IMR-90 (cell line): ENCODE results near the gene INF2. TPM values are rescaled to one million over a fixed set of nuclear protein-coding genes. Genes with fewer than 3 reads are reported as not detected.

Source experiments
- ATAC-seq: fragments of 200-7000 bp; cut with Tn5 transposase; 2 replicates; pipeline ENCODE4 v1.9.1; 2020; ENCODE audit warnings: low read depth, mild to moderate bottlenecking, moderate library complexity
- BruUV-seq: library from RNA; stranded (reverse); fragments of 400-500 nt; replicated peaks from 2 replicates; lab custom pipeline; 2021; lab: Mats Ljungman, UMichigan
- CTCF ChIA-PET: fragments of 300-600 bp; formaldehyde crosslinking; extraction: SDS; loops from one replicate; lab custom pipeline; 2021; ENCODE audit warnings: antibody characterized with exemption; lab: Yijun Ruan, JAX
- POLR2A ChIA-PET: fragments of 300-600 bp; sonication (Branson Sonifier 250); formaldehyde crosslinking; loops from one replicate; lab custom pipeline; 2022; ENCODE audit warnings: antibody characterized with exemption; ENCODE audit not compliant: unreplicated experiment; lab: Charles Lee
- DNase-seq: peaks from one replicate; pipeline ENCODE4 v3.0.0; 2013
- H2AFZ ChIP-seq: replicated peaks from 2 replicates; pipeline ENCODE3; 2013; ENCODE audit warnings: low read length, mild to moderate bottlenecking; ENCODE audit not compliant: poor library complexity
- H2AK5ac ChIP-seq: 2 replicates; pipeline ENCODE4 v1.6.1; 2013; ENCODE audit warnings: low read depth, low read length, inconsistent platforms
- H2AK9ac ChIP-seq: replicated peaks from 2 replicates; pipeline ENCODE3; 2013; ENCODE audit warnings: mild to moderate bottlenecking, low read depth, low read length, moderate library complexity; ENCODE audit not compliant: poor library complexity
- H2BK120ac ChIP-seq: 2 replicates; pipeline ENCODE4 v1.6.1; 2013; ENCODE audit warnings: low read depth, low read length, inconsistent platforms
- H2BK15ac ChIP-seq: 3 replicates; pipeline ENCODE4 v1.6.1; 2013; ENCODE audit warnings: low read depth, low read length, inconsistent platforms
- H2BK20ac ChIP-seq: 2 replicates; pipeline ENCODE4 v1.6.1; 2013; ENCODE audit warnings: low read depth, mild to moderate bottlenecking, inconsistent platforms, low read length, moderate library complexity
- H2BK5ac ChIP-seq: 2 replicates; pipeline ENCODE4 v1.6.1; 2013; ENCODE audit warnings: mild to moderate bottlenecking, low read depth, low read length, inconsistent platforms; ENCODE audit not compliant: poor library complexity, severe bottlenecking
- H3K14ac ChIP-seq: replicated peaks from 2 replicates; pipeline ENCODE4 v1.6.1; 2013; ENCODE audit warnings: low read depth, low read length, inconsistent platforms
- H3K18ac ChIP-seq: 2 replicates; pipeline ENCODE4 v1.6.1; 2013; ENCODE audit warnings: low read depth, low read length, control low read depth
- H3K23ac ChIP-seq: 2 replicates; pipeline ENCODE4 v1.6.1; 2013; ENCODE audit warnings: low read depth, low read length, inconsistent platforms
- H3K27ac ChIP-seq: 2 replicates; pipeline ENCODE4 v1.5.1; 2013; ENCODE audit warnings: mild to moderate bottlenecking, control low read depth, low read length; ENCODE audit not compliant: insufficient read depth
- H3K27me3 ChIP-seq: 2 replicates; pipeline ENCODE4 v1.6.1; 2013; ENCODE audit warnings: low read length; ENCODE audit not compliant: control insufficient read depth, insufficient read depth
- H3K36me3 ChIP-seq: 2 replicates; pipeline ENCODE4 v1.6.1; 2013; ENCODE audit warnings: low read length, mixed read lengths; ENCODE audit not compliant: control insufficient read depth, insufficient read depth
- H3K4ac ChIP-seq: 2 replicates; pipeline ENCODE4 v1.6.1; 2013; ENCODE audit warnings: low read depth, low read length, inconsistent platforms
- H3K4me1 ChIP-seq: 2 replicates; pipeline ENCODE4 v1.6.1; 2013; ENCODE audit warnings: low read length, mixed read lengths; ENCODE audit not compliant: control insufficient read depth, insufficient read depth
- H3K4me2 ChIP-seq: 2 replicates; pipeline ENCODE4 v1.6.1; 2013; ENCODE audit warnings: low read depth, mild to moderate bottlenecking, control low read depth, low read length, moderate library complexity
- H3K4me3 ChIP-seq: 2 replicates; pipeline ENCODE4 v1.5.1; 2013; ENCODE audit warnings: low read depth, mild to moderate bottlenecking, control low read depth, low read length, moderate library complexity; ENCODE audit not compliant: insufficient read depth
- H3K56ac ChIP-seq: 2 replicates; pipeline ENCODE4 v1.6.1; 2013; ENCODE audit warnings: low read length, inconsistent platforms; ENCODE audit not compliant: insufficient read depth; ENCODE audit errors: extremely low read depth
- H3K79me1 ChIP-seq, 2 experiments: 2 replicates each; pipeline ENCODE4 v1.6.1; 2013; ENCODE audit warnings: low read length in 2 of 2, inconsistent platforms in 1 of 2, low read depth in 1 of 2
- H3K9ac ChIP-seq: 2 replicates; pipeline ENCODE4 v1.6.1; 2013; ENCODE audit warnings: low read depth, low read length, control low read depth
- H3K9me1 ChIP-seq: 2 replicates; pipeline ENCODE4 v1.6.1; 2013; ENCODE audit warnings: low read length, inconsistent platforms; ENCODE audit not compliant: insufficient read depth
- H3K9me3 ChIP-seq: 2 replicates; pipeline ENCODE4 v1.6.1; 2013; ENCODE audit warnings: low read length; ENCODE audit not compliant: control insufficient read depth, insufficient read depth
- H4K20me1 ChIP-seq: 2 replicates; pipeline ENCODE4 v1.6.1; 2013; ENCODE audit warnings: low read length, inconsistent platforms; ENCODE audit not compliant: insufficient read depth
- H4K5ac ChIP-seq: 2 replicates; pipeline ENCODE4 v1.6.1; 2013; ENCODE audit warnings: mild to moderate bottlenecking, low read depth, low read length, control low read depth
- H4K8ac ChIP-seq, 2 experiments: 2 replicates each; pipeline ENCODE4 v1.6.1; 2013; ENCODE audit warnings: low read depth in 2 of 2, low read length in 2 of 2, control low read depth in 1 of 2, inconsistent platforms in 1 of 2
- H4K91ac ChIP-seq: 2 replicates; pipeline ENCODE4 v1.6.1; 2013; ENCODE audit warnings: low read depth, low read length, inconsistent platforms; ENCODE audit not compliant: insufficient read depth
- CHD1 ChIP-seq: IDR thresholded peaks from 2 replicates; pipeline ENCODE4 v1.6.1; 2012; ENCODE audit warnings: low read depth, low read length, improper control_type of control experiment
- ELK1 ChIP-seq: fragments of 150-350 bp; IDR thresholded peaks from 2 replicates; pipeline ENCODE4 v1.6.1; 2016; ENCODE audit warnings: low read depth, mild to moderate bottlenecking, low read length, moderate library complexity, borderline replicate concordance
- FOS ChIP-seq: fragments of 150-350 bp; IDR thresholded peaks from 2 replicates; pipeline ENCODE4 v1.6.1; 2016; ENCODE audit warnings: low read depth, low read length
- MAFK ChIP-seq: IDR thresholded peaks from 2 replicates; pipeline ENCODE4 v1.6.1; 2012; ENCODE audit warnings: low read depth, low read length, improper control_type of control experiment
- MXI1 ChIP-seq: IDR thresholded peaks from 2 replicates; pipeline ENCODE4 v1.6.1; 2012; ENCODE audit warnings: low read depth, mild to moderate bottlenecking, low read length, moderate library complexity, borderline replicate concordance
- USF2 ChIP-seq: fragments of 150-350 bp; IDR thresholded peaks from 2 replicates; pipeline ENCODE4 v1.6.1; 2017; ENCODE audit warnings: mild to moderate bottlenecking, antibody characterized with exemption, low read length, low read depth
- WGBS, 2 experiments: methylation state at CpG; one replicate each; pipeline versions ENCODE4 v1.1.5 to v1.1.7; 2013; ENCODE audit warnings: missing lambda C conversion rate in 2 of 2; ENCODE audit not compliant: insufficient read length in 1 of 2; ENCODE audit errors: extremely low coverage in 2 of 2; 5-methylcytosine and 5-hydroxymethylcytosine counted together
- dilution Hi-C: fragments of 300-500 bp; cut with HindIII; formaldehyde crosslinking; loops from one replicate; pipeline ENCODE4 v1.14.3; 2018; ENCODE audit warnings: low sequenced_read_pairs; ENCODE audit not compliant: unreplicated experiment
- in situ Hi-C: fragments of 300-500 bp; cut with MboI; formaldehyde crosslinking; loops from 3 replicates; pipeline ENCODE4 v1.14.3; 2019; ENCODE audit warnings: low sequenced_read_pairs, inconsistent platforms, mixed read lengths
- intact Hi-C: fragments of 100-400 bp; cut with micrococcal nuclease; formaldehyde crosslinking; loops from 2 replicates; pipeline ENCODE4 v1.10.0; 2022
- polyA plus RNA-seq, 3 experiments: library from polyadenylated mRNA; depleted of rRNA; stranded (reverse); fragments of >200 nt; gene quantifications; 2 replicates each; pipeline ENCODE4 v1.2.3, GENCODE V29; 2012; ENCODE audit warnings: low replicate concordance in 1 of 3
- total RNA-seq: library from RNA; depleted of rRNA; stranded (reverse); fragments of >200 nt; gene quantifications from 2 replicates; pipeline ENCODE4 v1.2.3, GENCODE V29; 2012

Gene INF2
- total and polyA plus RNA-seq, 2 of the 4 experiments (the other 2 are of a cell fraction), result 16.8 to 62.1 TPM

- Histone ChIP-seq H3K4ac (no peak overlapping the region), H3K36me3 (peaks cover 45% of the 10 kb centered on the region), H3K9me1 (no peaks in the 10 kb centered on the region), H2AK5ac (no peak overlapping the region), H3K27me3 (no peaks in the 10 kb centered on the region), H3K18ac (no peak overlapping the region), H2BK5ac (no peak overlapping the region), H3K79me1 (peaks cover 0 to 13% of the 10 kb centered on the region in 2 experiments; a peak in 1 of 4 replicates), H2BK15ac (no peak overlapping the region), H4K91ac (no peak overlapping the region), H3K4me2 (no peak overlapping the region), H3K4me3 (no peak overlapping the region), H4K5ac (no peak overlapping the region), H2AK9ac (no peak overlapping the region), H3K9me3 (no peaks in the 10 kb centered on the region; the same call in 1 of the 2 replicates), H4K8ac (no peak overlapping the region), H3K9ac (no peak overlapping the region), H3K27ac (no peak overlapping the region), H2AFZ (peak overlapping the region; percentile 13), H3K4me1 (peaks cover 5% of the 10 kb centered on the region), H2BK20ac (no peak overlapping the region), H4K20me1 (peaks cover 18% of the 10 kb centered on the region), H2BK120ac (no peak overlapping the region), H3K14ac (no peak overlapping the region), H3K56ac (no peak overlapping the region), H3K23ac (no peak overlapping the region)
- TF ChIP-seq FOS (no peak), CHD1 (no peak), USF2 (no peak), MXI1 (no peak), MAFK (no peak), ELK1 (no peak)
- in situ Hi-C loops, result no loop called here
- DNase-seq (no peak), ATAC-seq (no peak)
- intact Hi-C loops, result no loop called here
- CTCF ChIA-PET, result interaction anchor here (1.2 to 1.6 kb wide), 2 partner anchors 17 to 57 kb away, joined by 4 to 5 read pairs; partner anchors contain the start of gene SIVA1
- POLR2A ChIA-PET, result no interaction called here
- dilution Hi-C loops, result no loop called here
- 47% methylated on average over 5 of the region's 24 CpGs; no CpG with 5 or more reads in 1 of the 2 experiments for WGBS, 2 experiments
- BruUV-seq, result no TSS peak
These were observed 80.7 kb downstream of the INF2 start for GRCh38 chr14:104770072-104770579.
